DND-41 (cell line): ENCODE measurements around the gene SCLY.

Source experiments
- CTCF ChIP-seq: IDR thresholded peaks from 2 replicates; pipeline ENCODE4 v1.5.1; 2012; ENCODE audit warnings: borderline replicate concordance, low read length, moderate library complexity, mild to moderate bottlenecking; ENCODE audit not compliant: poor library complexity, severe bottlenecking; ENCODE audit errors: extremely low read depth
- EZH2 ChIP-seq: IDR thresholded peaks from 3 replicates; pipeline ENCODE4 v1.6.1; 2012; ENCODE audit warnings: borderline replicate concordance, low read depth, mild to moderate bottlenecking, moderate library complexity, low read length, inconsistent platforms; ENCODE audit not compliant: severe bottlenecking

GRCh38 chr2:238032755-238033337, 28.0 kb upstream of the SCLY start:
- TF ChIP-seq CTCF = no peak
- TF ChIP-seq EZH2 = no peak
